ENCODE measurements around the gene ANKRD60. TPM values are rescaled to one million over a fixed set of nuclear protein-coding genes. Genes with fewer than 3 reads are reported as not detected.

The ANKRD60 gene
- total RNA-seq, 1 experiment from 2014 or later: not detected

GRCh38 chr20:58268936-58269619 lies 40.6 kb upstream of the ANKRD60 start:
- no peak overlapping the region for H4K91ac ChIP-seq (ENCODE audit: insufficient read length, low read depth, low read length)
- H2BK120ac ChIP-seq (ENCODE audit: low read depth, low read length, poor library complexity, severe bottlenecking): no peak overlapping the region
- H3K79me1 ChIP-seq (ENCODE audit: insufficient read depth, low read depth, low read length, poor library complexity, severe bottlenecking): no peaks in the 10 kb centered on the region
- no peak overlapping the region for H2BK12ac ChIP-seq (ENCODE audit: insufficient read length, low read depth, low read length)
- H2BK5ac ChIP-seq (ENCODE audit: insufficient read length, low read length): no peak overlapping the region
- H3K18ac ChIP-seq (ENCODE audit: insufficient read length, low read depth, low read length): no peak overlapping the region
- no CpG with 5 or more reads among the region's 13 CpGs for WGBS (ENCODE audit: extremely low coverage, insufficient read length, low lambda C conversion rate)
- H3K4ac ChIP-seq (ENCODE audit: low read depth, low read length): no peak overlapping the region
- no peak overlapping the region for H3K56ac ChIP-seq (ENCODE audit: insufficient read length, low read depth, low read length)
- peaks cover 2% of the 10 kb centered on the region for H4K20me1 ChIP-seq (ENCODE audit: control insufficient read depth, insufficient read depth, insufficient read length)
- peak overlapping the region; percentile 28 to 86 (median 54); a peak in 5 of 7 replicates for H3K27ac Mint-ChIP-seq
- H4K8ac ChIP-seq (replicated peaks; ENCODE audit: insufficient read length, low read depth, low read length): no peak overlapping the region
- no peaks in the 10 kb centered on the region for H3K9me3 ChIP-seq (ENCODE audit: control insufficient read depth, low read depth, low read length)
- H4K5ac ChIP-seq (ENCODE audit: insufficient read length, low read depth, low read length): no peak overlapping the region
- no peak overlapping the region for H2AFZ ChIP-seq (ENCODE audit: low read length)
- no peaks in the 10 kb centered on the region for H3K23me2 ChIP-seq (ENCODE audit: insufficient read length, low read depth, low read length, poor library complexity, severe bottlenecking)
- no peaks in the 10 kb centered on the region for H3K79me2 ChIP-seq (ENCODE audit: insufficient read depth, low read length)
- H2AK5ac ChIP-seq (ENCODE audit: insufficient read length, low read length): no peak overlapping the region
- no peak overlapping the region for H3K4me2 ChIP-seq (ENCODE audit: insufficient read depth, insufficient read length, low read length)
- no peak overlapping the region for H3K14ac ChIP-seq (ENCODE audit: insufficient read depth, low read length)
- H3K4me3 Mint-ChIP-seq: no peak overlapping the region
- H3K23ac ChIP-seq (ENCODE audit: insufficient read length, low read depth, low read length): no peak overlapping the region
- H3K27me3 ChIP-seq (ENCODE audit: insufficient read depth, low read length): no peaks in the 10 kb centered on the region
- H2BK20ac ChIP-seq (ENCODE audit: low read depth, low read length, poor library complexity, severe bottlenecking): no peak overlapping the region
- H3K4me1 Mint-ChIP-seq: peaks cover 3 to 6% of the 10 kb centered on the region in 2 experiments
- H3K4me1 ChIP-seq (ENCODE audit: insufficient read depth, low read length): no peaks in the 10 kb centered on the region
- no peak for TF ChIP-seq CTCF (conservative IDR thresholded peaks at IDR 0.05)
- no peak overlapping the region for H3K9ac ChIP-seq (ENCODE audit: extremely low read depth, insufficient read length, low read length)
- no peak for DNase-seq
- H3K9me3 Mint-ChIP-seq: no peaks in the 10 kb centered on the region
- no peak overlapping the region for H2BK15ac ChIP-seq (ENCODE audit: low read depth, low read length)
- no peaks in the 10 kb centered on the region for H3K27me3 Mint-ChIP-seq (ENCODE audit: low read depth)
- peaks cover 4 to 24% (median 22%) of the 10 kb centered on the region in 3 experiments; a peak in 6 of 7 replicates for H3K36me3 Mint-ChIP-seq (ENCODE audit: insufficient read depth in 1 of 3, low read depth in 3 of 3)
- no peak overlapping the region for H3T11ph ChIP-seq (ENCODE audit: low read length)
- no peak overlapping the region for H3K27ac ChIP-seq (ENCODE audit: insufficient read length, low read depth, low read length)
